Measurements from ENCODE around the gene EHBP1. TPM values are rescaled to one million over a fixed set of nuclear protein-coding genes. Genes with fewer than 3 reads are reported as not detected.

Gene EHBP1
- total and polyA plus RNA-seq, 2 experiments from 2014 or later = 27.2 to 47.9 TPM

DNA sequence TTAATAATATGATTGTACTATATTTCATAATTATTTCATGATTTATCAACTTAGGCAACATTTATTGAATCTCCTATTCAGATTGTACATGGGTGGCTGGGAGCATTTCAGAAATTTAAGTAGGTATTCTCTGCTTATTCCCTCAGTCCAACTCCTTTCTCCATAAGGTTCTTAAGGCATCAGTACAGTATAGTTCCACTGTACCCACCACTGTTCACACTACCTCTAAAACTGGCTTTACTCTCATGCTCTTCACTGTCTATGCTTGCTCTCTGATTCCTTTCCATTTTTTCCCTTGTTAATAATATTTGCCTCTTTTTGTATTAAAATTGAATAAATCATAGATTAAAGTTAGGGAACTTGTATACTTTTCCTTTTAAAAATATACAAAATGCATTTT is 89.8 kb downstream of the EHBP1 start:
- no peaks in the 10 kb centered on the region; the same call in 1 of the 2 replicates for H3K79me2 ChIP-seq (replicated peaks; ENCODE audit: insufficient read depth)

More for the DNA sequence above, 89.8 kb downstream of the EHBP1 start:
- H3K9me2 ChIP-seq (ENCODE audit: insufficient read depth) = no peaks in the 10 kb centered on the region
- ATAC-seq = no peak
- H3F3A ChIP-seq (replicated peaks; ENCODE audit: low read depth) = no peaks in the 10 kb centered on the region
- Mint-ChIP-seq H3K4me3 (no peak overlapping the region), H3K4me1 (no peaks in the 10 kb centered on the region), H3K27me3 (ENCODE audit: insufficient read depth, low read depth, poor library complexity) (no peaks in the 10 kb centered on the region), H3K36me3 (ENCODE audit: low read depth) (no peaks in the 10 kb centered on the region), H3K27ac (no peak overlapping the region), H3K9me3 (no peaks in the 10 kb centered on the region)
- H3K4me2 ChIP-seq = no peak overlapping the region
- H2AFZ ChIP-seq = no peak overlapping the region
- H3K27ac ChIP-seq (ENCODE audit: low read depth) = no peak overlapping the region
- H3K27me3 ChIP-seq (ENCODE audit: insufficient read depth) = no peaks in the 10 kb centered on the region
- no peaks in the 10 kb centered on the region for H4K20me1 ChIP-seq (replicated peaks; ENCODE audit: insufficient read depth)
- no peaks in the 10 kb centered on the region for H3K36me3 ChIP-seq (ENCODE audit: insufficient read depth)
- no peak for TF ChIP-seq POLR2AphosphoS5 (IDR thresholded peaks at IDR 0.05; ENCODE audit: low read depth)
- TF ChIP-seq NANOG (IDR thresholded peaks at IDR 0.05; ENCODE audit: borderline replicate concordance) = no peak
- TF ChIP-seq ZNF114 (CRISPR knock-in tag; IDR thresholded peaks at IDR 0.05) = no peak
- no peak for TF ChIP-seq EZH2phosphoT487 (IDR thresholded peaks at IDR 0.05; ENCODE audit: unreplicated experiment)
- TF ChIP-seq, protein P1, sequence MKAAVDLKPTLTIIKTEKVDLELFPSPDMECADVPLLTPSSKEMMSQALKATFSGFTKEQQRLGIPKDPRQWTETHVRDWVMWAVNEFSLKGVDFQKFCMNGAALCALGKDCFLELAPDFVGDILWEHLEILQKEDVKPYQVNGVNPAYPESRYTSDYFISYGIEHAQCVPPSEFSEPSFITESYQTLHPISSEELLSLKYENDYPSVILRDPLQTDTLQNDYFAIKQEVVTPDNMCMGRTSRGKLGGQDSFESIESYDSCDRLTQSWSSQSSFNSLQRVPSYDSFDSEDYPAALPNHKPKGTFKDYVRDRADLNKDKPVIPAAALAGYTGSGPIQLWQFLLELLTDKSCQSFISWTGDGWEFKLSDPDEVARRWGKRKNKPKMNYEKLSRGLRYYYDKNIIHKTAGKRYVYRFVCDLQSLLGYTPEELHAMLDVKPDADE (IDR thresholded peaks at IDR 0.05) = no peak
- no peak for TF ChIP-seq EZH2 (IDR thresholded peaks at IDR 0.05; ENCODE audit: low read depth, unreplicated experiment)
- no peak for TF ChIP-seq JUNB (IDR thresholded peaks at IDR 0.05; ENCODE audit: unreplicated experiment)
- TF ChIP-seq, protein P2, sequence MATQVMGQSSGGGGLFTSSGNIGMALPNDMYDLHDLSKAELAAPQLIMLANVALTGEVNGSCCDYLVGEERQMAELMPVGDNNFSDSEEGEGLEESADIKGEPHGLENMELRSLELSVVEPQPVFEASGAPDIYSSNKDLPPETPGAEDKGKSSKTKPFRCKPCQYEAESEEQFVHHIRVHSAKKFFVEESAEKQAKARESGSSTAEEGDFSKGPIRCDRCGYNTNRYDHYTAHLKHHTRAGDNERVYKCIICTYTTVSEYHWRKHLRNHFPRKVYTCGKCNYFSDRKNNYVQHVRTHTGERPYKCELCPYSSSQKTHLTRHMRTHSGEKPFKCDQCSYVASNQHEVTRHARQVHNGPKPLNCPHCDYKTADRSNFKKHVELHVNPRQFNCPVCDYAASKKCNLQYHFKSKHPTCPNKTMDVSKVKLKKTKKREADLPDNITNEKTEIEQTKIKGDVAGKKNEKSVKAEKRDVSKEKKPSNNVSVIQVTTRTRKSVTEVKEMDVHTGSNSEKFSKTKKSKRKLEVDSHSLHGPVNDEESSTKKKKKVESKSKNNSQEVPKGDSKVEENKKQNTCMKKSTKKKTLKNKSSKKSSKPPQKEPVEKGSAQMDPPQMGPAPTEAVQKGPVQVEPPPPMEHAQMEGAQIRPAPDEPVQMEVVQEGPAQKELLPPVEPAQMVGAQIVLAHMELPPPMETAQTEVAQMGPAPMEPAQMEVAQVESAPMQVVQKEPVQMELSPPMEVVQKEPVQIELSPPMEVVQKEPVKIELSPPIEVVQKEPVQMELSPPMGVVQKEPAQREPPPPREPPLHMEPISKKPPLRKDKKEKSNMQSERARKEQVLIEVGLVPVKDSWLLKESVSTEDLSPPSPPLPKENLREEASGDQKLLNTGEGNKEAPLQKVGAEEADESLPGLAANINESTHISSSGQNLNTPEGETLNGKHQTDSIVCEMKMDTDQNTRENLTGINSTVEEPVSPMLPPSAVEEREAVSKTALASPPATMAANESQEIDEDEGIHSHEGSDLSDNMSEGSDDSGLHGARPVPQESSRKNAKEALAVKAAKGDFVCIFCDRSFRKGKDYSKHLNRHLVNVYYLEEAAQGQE (IDR thresholded peaks at IDR 0.05; ENCODE audit: unreplicated experiment) = no peak
- no peak for TF ChIP-seq CREB1 (CRISPR knock-in tag; IDR thresholded peaks at IDR 0.05; ENCODE audit: low read depth)
- TF ChIP-seq CTCF (conservative IDR thresholded peaks at IDR 0.05; ENCODE audit: low read depth in 2 of 2) = no peak
- no peak for TF ChIP-seq ZNF462 (CRISPR knock-in tag; IDR thresholded peaks at IDR 0.05)
- no peak for TF ChIP-seq STAT1 (IDR thresholded peaks at IDR 0.05; ENCODE audit: unreplicated experiment)
- no peak for TF ChIP-seq ZNF331 (CRISPR knock-in tag; IDR thresholded peaks at IDR 0.05; ENCODE audit: low read depth)
- H3K4me1 ChIP-seq (ENCODE audit: insufficient read depth) = no peaks in the 10 kb centered on the region
- DNase-seq (ENCODE audit: low spot score) = no peak
- no peak overlapping the region for H3K4me3 ChIP-seq

Measured in GM23338 (cell line).